WTC11 (cell line): ENCODE measurements around the gene PLET1.

Source experiments
- ZNF138 ChIP-seq: sonication (generic); formaldehyde crosslinking; conservative IDR thresholded peaks from 2 replicates; pipeline ENCODE4 v1.8.1; 2022; ENCODE audit warnings: mild to moderate bottlenecking, moderate library complexity, missing genetic modification reagents
- TF ChIP-seq, protein P1 (sequence below): sonication (generic); formaldehyde crosslinking; IDR thresholded peaks from 2 replicates; pipeline ENCODE4 v1.8.0; 2023; ENCODE audit warnings: missing genetic modification reagents, mild to moderate bottlenecking, borderline replicate concordance
- TF ChIP-seq, protein P2 (sequence below): fragments of 250-450 bp; sonication (Bioruptor Pico); IDR thresholded peaks from 2 replicates; pipeline ENCODE4 v2.1.2; 2022; ENCODE audit warnings: mild to moderate bottlenecking, moderate library complexity

DNA sequence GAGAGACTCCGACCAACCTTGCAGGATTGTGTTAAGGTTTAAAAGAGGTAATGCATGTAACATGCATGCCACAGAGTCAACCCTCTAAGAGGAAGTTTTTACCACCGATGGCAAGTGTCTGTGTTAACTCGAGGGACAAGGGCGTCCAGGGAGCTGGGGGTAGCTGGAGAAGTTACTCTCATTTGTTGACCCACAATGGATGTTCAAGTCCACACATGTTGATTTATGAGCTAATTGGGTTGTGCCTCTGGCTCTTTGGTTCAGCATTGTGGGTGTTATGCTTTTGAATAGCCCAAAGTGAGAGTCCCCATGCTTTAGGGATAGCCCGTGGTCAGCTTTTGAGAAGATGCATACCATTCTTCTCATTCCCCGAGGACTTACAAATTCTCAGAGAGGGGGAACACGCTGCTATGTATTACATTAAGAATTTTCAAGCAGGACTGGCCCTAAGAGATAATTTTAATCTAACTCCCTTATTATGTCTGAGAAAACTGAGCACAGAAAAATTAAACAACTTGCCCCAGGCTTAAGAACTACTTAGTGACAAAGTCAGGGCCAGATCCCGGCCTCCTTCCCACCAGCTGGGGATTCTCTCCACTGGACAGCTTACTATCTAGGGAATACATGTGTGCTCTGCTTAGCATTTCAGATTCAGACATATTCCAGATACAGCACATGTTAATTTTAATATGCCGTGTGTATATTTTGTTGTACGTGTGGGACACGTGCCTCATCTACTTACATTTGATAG is 5.2 kb upstream of the PLET1 start:
- no peak for TF ChIP-seq ZNF138
- TF ChIP-seq, protein P1, sequence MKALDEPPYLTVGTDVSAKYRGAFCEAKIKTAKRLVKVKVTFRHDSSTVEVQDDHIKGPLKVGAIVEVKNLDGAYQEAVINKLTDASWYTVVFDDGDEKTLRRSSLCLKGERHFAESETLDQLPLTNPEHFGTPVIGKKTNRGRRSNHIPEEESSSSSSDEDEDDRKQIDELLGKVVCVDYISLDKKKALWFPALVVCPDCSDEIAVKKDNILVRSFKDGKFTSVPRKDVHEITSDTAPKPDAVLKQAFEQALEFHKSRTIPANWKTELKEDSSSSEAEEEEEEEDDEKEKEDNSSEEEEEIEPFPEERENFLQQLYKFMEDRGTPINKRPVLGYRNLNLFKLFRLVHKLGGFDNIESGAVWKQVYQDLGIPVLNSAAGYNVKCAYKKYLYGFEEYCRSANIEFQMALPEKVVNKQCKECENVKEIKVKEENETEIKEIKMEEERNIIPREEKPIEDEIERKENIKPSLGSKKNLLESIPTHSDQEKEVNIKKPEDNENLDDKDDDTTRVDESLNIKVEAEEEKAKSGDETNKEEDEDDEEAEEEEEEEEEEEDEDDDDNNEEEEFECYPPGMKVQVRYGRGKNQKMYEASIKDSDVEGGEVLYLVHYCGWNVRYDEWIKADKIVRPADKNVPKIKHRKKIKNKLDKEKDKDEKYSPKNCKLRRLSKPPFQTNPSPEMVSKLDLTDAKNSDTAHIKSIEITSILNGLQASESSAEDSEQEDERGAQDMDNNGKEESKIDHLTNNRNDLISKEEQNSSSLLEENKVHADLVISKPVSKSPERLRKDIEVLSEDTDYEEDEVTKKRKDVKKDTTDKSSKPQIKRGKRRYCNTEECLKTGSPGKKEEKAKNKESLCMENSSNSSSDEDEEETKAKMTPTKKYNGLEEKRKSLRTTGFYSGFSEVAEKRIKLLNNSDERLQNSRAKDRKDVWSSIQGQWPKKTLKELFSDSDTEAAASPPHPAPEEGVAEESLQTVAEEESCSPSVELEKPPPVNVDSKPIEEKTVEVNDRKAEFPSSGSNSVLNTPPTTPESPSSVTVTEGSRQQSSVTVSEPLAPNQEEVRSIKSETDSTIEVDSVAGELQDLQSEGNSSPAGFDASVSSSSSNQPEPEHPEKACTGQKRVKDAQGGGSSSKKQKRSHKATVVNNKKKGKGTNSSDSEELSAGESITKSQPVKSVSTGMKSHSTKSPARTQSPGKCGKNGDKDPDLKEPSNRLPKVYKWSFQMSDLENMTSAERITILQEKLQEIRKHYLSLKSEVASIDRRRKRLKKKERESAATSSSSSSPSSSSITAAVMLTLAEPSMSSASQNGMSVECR (CRISPR knock-in tag) = no peak
- TF ChIP-seq, protein P2, sequence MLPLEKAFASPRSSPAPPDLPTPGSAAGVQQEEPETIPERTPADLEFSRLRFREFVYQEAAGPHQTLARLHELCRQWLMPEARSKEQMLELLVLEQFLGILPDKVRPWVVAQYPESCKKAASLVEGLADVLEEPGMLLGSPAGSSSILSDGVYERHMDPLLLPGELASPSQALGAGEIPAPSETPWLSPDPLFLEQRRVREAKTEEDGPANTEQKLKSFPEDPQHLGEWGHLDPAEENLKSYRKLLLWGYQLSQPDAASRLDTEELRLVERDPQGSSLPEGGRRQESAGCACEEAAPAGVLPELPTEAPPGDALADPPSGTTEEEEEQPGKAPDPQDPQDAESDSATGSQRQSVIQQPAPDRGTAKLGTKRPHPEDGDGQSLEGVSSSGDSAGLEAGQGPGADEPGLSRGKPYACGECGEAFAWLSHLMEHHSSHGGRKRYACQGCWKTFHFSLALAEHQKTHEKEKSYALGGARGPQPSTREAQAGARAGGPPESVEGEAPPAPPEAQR = no peak
